SK-N-SH (cell line): Measurements from ENCODE around the gene KIF21B. TPM values are rescaled to one million over a fixed set of nuclear protein-coding genes. Genes with fewer than 3 reads are reported as not detected.

ENCODE experiments used
- CTCF ChIA-PET: fragments of 300-600, 350-600 bp; formaldehyde crosslinking; extraction: SDS; loops from one replicate; lab custom pipeline; 2021; lab: Yijun Ruan, JAX
- POLR2A ChIA-PET: fragments of 350-600 bp; sonication (Branson Sonifier 250); formaldehyde crosslinking; extraction: SDS; loops from one replicate; lab custom pipeline; 2020; ENCODE audit warnings: antibody characterized with exemption, inconsistent platforms; lab: Yijun Ruan, JAX
- DNase-seq: peaks from one replicate; pipeline ENCODE4 v3.0.0; 2012
- H2AFZ ChIP-seq: fragments of 200-600 bp; sonication (generic); 2 replicates; pipeline ENCODE4 v1.8.1; 2016; ENCODE audit warnings: antibody characterized with exemption, mild to moderate bottlenecking, low read depth
- H3F3A ChIP-seq: fragments of 200-600 bp; sonication (generic); replicated peaks from 2 replicates; pipeline ENCODE3; 2016; ENCODE audit warnings: antibody characterized with exemption, mild to moderate bottlenecking; ENCODE audit not compliant: insufficient read depth
- H3K27ac ChIP-seq, 2 experiments: fragments of 200-500 bp in 1 of 2; fragments of 200-600 bp in 1 of 2; sonication (Bioruptor generic) in 1 of 2; sonication (generic), shearing (Covaris generic) in 1 of 2; 2 replicates each; pipeline versions ENCODE4 v1.5.1 to v1.6.1; 2014 to 2016; ENCODE audit warnings: low read depth in 2 of 2, inconsistent platforms in 1 of 2, low read length in 1 of 2, mild to moderate bottlenecking in 1 of 2, mixed read lengths in 1 of 2
- H3K27me3 ChIP-seq: fragments of 200-600 bp; sonication (generic), shearing (Covaris generic); 2 replicates; pipeline ENCODE4 v1.6.1; 2016; ENCODE audit warnings: mixed run types; ENCODE audit not compliant: insufficient read depth
- H3K36me3 ChIP-seq, 2 experiments: fragments of 200-500 bp in 1 of 2; fragments of 200-600 bp in 1 of 2; sonication (Bioruptor generic) in 1 of 2; sonication (generic) in 1 of 2; replicated peaks in 1 of 2; 2 replicates each; pipeline versions ENCODE3 to v1.5.1; 2014 to 2016; ENCODE audit warnings: low read length in 1 of 2, mild to moderate bottlenecking in 1 of 2; ENCODE audit not compliant: insufficient read depth in 2 of 2, control insufficient read depth in 1 of 2
- H3K4me1 ChIP-seq, 2 experiments: fragments of 200-500 bp in 1 of 2; fragments of 200-600 bp in 1 of 2; sonication (Bioruptor generic) in 1 of 2; sonication (generic), shearing (Covaris generic) in 1 of 2; 2 replicates each; pipeline versions ENCODE4 v1.5.1 to v1.6.1; 2014 to 2016; ENCODE audit warnings: low read depth in 1 of 2, low read length in 1 of 2, mixed run types in 1 of 2; ENCODE audit not compliant: insufficient read depth in 2 of 2, control insufficient read depth in 1 of 2
- H3K4me2 ChIP-seq: fragments of 200-600 bp; sonication (generic), shearing (Covaris generic); 2 replicates; pipeline ENCODE4 v1.6.1; 2017; ENCODE audit warnings: mixed run types
- H3K4me3 ChIP-seq, 2 experiments: fragments of 200-500 bp in 1 of 2; fragments of 200-600 bp in 1 of 2; sonication (Bioruptor generic) in 1 of 2; sonication (generic), shearing (Covaris generic) in 1 of 2; 2 replicates each; pipeline versions ENCODE4 v1.5.1 to v1.8.1; 2014 to 2016; ENCODE audit warnings: low read depth in 2 of 2, inconsistent platforms in 1 of 2, low read length in 1 of 2, mild to moderate bottlenecking in 1 of 2, mixed read lengths in 1 of 2, moderate library complexity in 1 of 2
- H3K79me2 ChIP-seq: fragments of 200-600 bp; sonication (generic); 2 replicates; pipeline ENCODE4 v1.8.1; 2017; ENCODE audit warnings: mild to moderate bottlenecking; ENCODE audit not compliant: insufficient read depth
- H3K9ac ChIP-seq: fragments of 200-600 bp; sonication (generic); 2 replicates; pipeline ENCODE4 v1.6.1; 2017; ENCODE audit warnings: mixed run types
- H3K9me2 ChIP-seq: fragments of 200-600 bp; sonication (generic); 2 replicates; pipeline ENCODE4 v1.6.1; 2017; ENCODE audit warnings: mixed run types
- H3K9me3 ChIP-seq: fragments of 200-600 bp; sonication (generic); 2 replicates; pipeline ENCODE4 v1.6.1; 2017; ENCODE audit warnings: mixed run types, mild to moderate bottlenecking, moderate library complexity
- H4K20me1 ChIP-seq: fragments of 200-600 bp; sonication (generic); 2 replicates; pipeline ENCODE4 v1.6.1; 2017; ENCODE audit warnings: mild to moderate bottlenecking, mixed run types; ENCODE audit not compliant: insufficient read depth
- ELF1 ChIP-seq: IDR thresholded peaks from 2 replicates; pipeline ENCODE4 v1.4.0; 2012
- EP300 ChIP-seq, 2 experiments: IDR thresholded peaks; 2 replicates each; pipeline versions ENCODE4 v1.4.0 to v1.6.1; 2012; ENCODE audit warnings: borderline replicate concordance in 1 of 2, low read depth in 1 of 2, low read length in 1 of 2
- EZH2phosphoT487 ChIP-seq: fragments of 200-600 bp; sonication (generic); IDR thresholded peaks from 2 replicates; pipeline ENCODE4 v1.6.1; 2017; ENCODE audit warnings: low read depth, mixed run types, mild to moderate bottlenecking, antibody characterized with exemption, moderate library complexity, borderline replicate concordance
- GABPA ChIP-seq: IDR thresholded peaks from 2 replicates; pipeline ENCODE4 v1.4.0; 2012; ENCODE audit warnings: low read depth, mild to moderate bottlenecking
- GATA2 ChIP-seq: sonication (generic); formaldehyde crosslinking; IDR thresholded peaks from 2 replicates; pipeline ENCODE4 v1.5.0; 2020; ENCODE audit warnings: mild to moderate bottlenecking, missing genetic modification reagents
- JUND ChIP-seq: IDR thresholded peaks from 2 replicates; pipeline ENCODE4 v1.4.0; 2012
- MEF2A ChIP-seq: IDR thresholded peaks from 2 replicates; pipeline ENCODE4 v1.4.0; 2012; ENCODE audit warnings: low read depth, borderline replicate concordance
- MXI1 ChIP-seq: IDR thresholded peaks from 2 replicates; pipeline ENCODE4 v1.6.1; 2012; ENCODE audit warnings: mild to moderate bottlenecking, low read depth, low read length, improper control_type of control experiment
- NFIC ChIP-seq: IDR thresholded peaks from 2 replicates; pipeline ENCODE4 v1.4.0; 2012; ENCODE audit warnings: borderline replicate concordance
- NRF1 ChIP-seq: IDR thresholded peaks from 2 replicates; pipeline ENCODE4 v1.6.1; 2012; ENCODE audit warnings: low read depth, mild to moderate bottlenecking, low read length
- RAD21 ChIP-seq: IDR thresholded peaks from 2 replicates; pipeline ENCODE4 v1.6.1; 2012; ENCODE audit warnings: mild to moderate bottlenecking, low read length
- RXRA ChIP-seq: IDR thresholded peaks from 2 replicates; pipeline ENCODE4 v1.4.0; 2012; ENCODE audit warnings: low read depth, mild to moderate bottlenecking, borderline replicate concordance
- SIN3A ChIP-seq: IDR thresholded peaks from 2 replicates; pipeline ENCODE4 v1.6.1; 2012; ENCODE audit warnings: low read depth, mild to moderate bottlenecking, low read length, moderate library complexity, borderline replicate concordance
- TAF1 ChIP-seq: IDR thresholded peaks from 2 replicates; pipeline ENCODE4 v1.6.1; 2012; ENCODE audit warnings: low read depth, mild to moderate bottlenecking, low read length, moderate library complexity, borderline replicate concordance
- YY1 ChIP-seq: IDR thresholded peaks from 2 replicates; pipeline ENCODE4 v1.4.0; 2012; ENCODE audit warnings: low read depth, mild to moderate bottlenecking
- WGBS: methylation state at CpG from one replicate; pipeline ENCODE4 v1.1.6; 2017; ENCODE audit warnings: low lambda C conversion rate; 5-methylcytosine and 5-hydroxymethylcytosine counted together
- polyA plus RNA-seq, 3 experiments: library from polyadenylated mRNA; depleted of rRNA; stranded (reverse); fragments of >200 nt; gene quantifications; 2 replicates each; pipeline ENCODE4 v1.2.3, GENCODE V29; 2012
- TF ChIP-seq, protein P1 (sequence below): IDR thresholded peaks from 2 replicates; pipeline ENCODE4 v1.4.0; 2012; ENCODE audit warnings: low read depth, borderline replicate concordance
- TF ChIP-seq, protein P2 (sequence below): IDR thresholded peaks from 2 replicates; pipeline ENCODE4 v1.4.0; 2012; ENCODE audit warnings: low read depth, borderline replicate concordance
- TF ChIP-seq, protein P3 (sequence below): IDR thresholded peaks from 2 replicates; pipeline ENCODE4 v1.4.0; 2012; ENCODE audit warnings: low read depth
- TF ChIP-seq, protein P4 (sequence below): fragments of 150-350 bp; IDR thresholded peaks from 2 replicates; pipeline ENCODE4 v1.6.1; 2016; ENCODE audit warnings: mild to moderate bottlenecking, low read depth, low read length
- TF ChIP-seq, protein P5 (sequence below): fragments of 150-350 bp; IDR thresholded peaks from 2 replicates; pipeline ENCODE4 v1.6.1; 2017; ENCODE audit warnings: antibody characterized with exemption, low read length, low read depth, borderline replicate concordance

KIF21B gene
- polyA plus RNA-seq, 1 of the 3 experiments (the other 2 are of a cell fraction), result 0.26 TPM

DNA sequence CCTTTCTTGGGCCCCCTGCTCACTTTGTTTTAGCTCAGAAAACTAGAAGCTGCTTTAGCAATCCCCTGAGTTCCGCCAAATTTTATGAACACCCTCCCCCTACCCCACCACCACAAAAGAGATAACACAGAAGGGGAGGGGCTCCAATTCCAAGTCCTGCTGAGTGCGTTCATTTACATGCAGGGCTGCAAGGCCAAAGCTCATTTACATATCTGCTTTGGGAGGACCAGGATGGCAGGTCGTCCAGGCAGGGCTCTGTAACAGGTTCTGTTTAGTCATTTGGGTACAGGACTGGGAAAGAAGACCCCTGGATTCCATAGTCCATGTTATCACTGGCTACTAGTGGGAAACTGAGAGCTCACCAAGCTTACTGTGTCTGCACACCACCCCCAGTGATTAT lies 35.9 kb upstream of the KIF21B start:
- H3K9me2 ChIP-seq, result no peaks in the 10 kb centered on the region
- CTCF ChIA-PET, result interaction anchor here (0.8 to 1.4 kb wide), 3 partner anchors 83 to 302 kb away, joined by 3 to 6 read pairs (median 4); no protein-coding TSS in a partner anchor
- H3F3A ChIP-seq, result no peaks in the 10 kb centered on the region
- H3K79me2 ChIP-seq, result no peaks in the 10 kb centered on the region
- TF ChIP-seq YY1 (no peak), SIN3A (no peak), RXRA (no peak), TAF1 (no peak), GATA2 (CRISPR knock-in tag) (no peak), NRF1 (no peak), RAD21 (no peak), JUND (no peak), MXI1 (no peak)
- TF ChIP-seq, protein P1, sequence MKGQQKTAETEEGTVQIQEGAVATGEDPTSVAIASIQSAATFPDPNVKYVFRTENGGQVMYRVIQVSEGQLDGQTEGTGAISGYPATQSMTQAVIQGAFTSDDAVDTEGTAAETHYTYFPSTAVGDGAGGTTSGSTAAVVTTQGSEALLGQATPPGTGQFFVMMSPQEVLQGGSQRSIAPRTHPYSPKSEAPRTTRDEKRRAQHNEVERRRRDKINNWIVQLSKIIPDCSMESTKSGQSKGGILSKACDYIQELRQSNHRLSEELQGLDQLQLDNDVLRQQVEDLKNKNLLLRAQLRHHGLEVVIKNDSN, result no peak
- TF ChIP-seq, protein P2, sequence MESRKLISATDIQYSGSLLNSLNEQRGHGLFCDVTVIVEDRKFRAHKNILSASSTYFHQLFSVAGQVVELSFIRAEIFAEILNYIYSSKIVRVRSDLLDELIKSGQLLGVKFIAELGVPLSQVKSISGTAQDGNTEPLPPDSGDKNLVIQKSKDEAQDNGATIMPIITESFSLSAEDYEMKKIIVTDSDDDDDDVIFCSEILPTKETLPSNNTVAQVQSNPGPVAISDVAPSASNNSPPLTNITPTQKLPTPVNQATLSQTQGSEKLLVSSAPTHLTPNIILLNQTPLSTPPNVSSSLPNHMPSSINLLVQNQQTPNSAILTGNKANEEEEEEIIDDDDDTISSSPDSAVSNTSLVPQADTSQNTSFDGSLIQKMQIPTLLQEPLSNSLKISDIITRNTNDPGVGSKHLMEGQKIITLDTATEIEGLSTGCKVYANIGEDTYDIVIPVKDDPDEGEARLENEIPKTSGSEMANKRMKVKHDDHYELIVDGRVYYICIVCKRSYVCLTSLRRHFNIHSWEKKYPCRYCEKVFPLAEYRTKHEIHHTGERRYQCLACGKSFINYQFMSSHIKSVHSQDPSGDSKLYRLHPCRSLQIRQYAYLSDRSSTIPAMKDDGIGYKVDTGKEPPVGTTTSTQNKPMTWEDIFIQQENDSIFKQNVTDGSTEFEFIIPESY, result no peak
- TF ChIP-seq, protein P3, sequence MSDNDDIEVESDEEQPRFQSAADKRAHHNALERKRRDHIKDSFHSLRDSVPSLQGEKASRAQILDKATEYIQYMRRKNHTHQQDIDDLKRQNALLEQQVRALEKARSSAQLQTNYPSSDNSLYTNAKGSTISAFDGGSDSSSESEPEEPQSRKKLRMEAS, result no peak
- TF ChIP-seq, all 33 proteins: peak for 0
- POLR2A ChIA-PET, result no interaction called here
- Histone ChIP-seq H3K4me2 (no peak overlapping the region), H3K27me3 (peaks cover 9% of the 10 kb centered on the region; the same call in 1 of the 2 replicates), H3K9ac (no peak overlapping the region), H3K9me3 (no peaks in the 10 kb centered on the region), H3K4me1 (peaks cover 0 to 15% of the 10 kb centered on the region in 2 experiments; a peak in 1 of 4 replicates), H3K36me3 (no peaks in the 10 kb centered on the region), H2AFZ (no peak overlapping the region), H4K20me1 (no peaks in the 10 kb centered on the region), H3K4me3 (no peak overlapping the region), H3K27ac (no peak overlapping the region)
- whole genome bisulfite sequencing, result 72% methylated on average over 3 of the region's 3 CpGs
- no peak for DNase-seq

DNA sequence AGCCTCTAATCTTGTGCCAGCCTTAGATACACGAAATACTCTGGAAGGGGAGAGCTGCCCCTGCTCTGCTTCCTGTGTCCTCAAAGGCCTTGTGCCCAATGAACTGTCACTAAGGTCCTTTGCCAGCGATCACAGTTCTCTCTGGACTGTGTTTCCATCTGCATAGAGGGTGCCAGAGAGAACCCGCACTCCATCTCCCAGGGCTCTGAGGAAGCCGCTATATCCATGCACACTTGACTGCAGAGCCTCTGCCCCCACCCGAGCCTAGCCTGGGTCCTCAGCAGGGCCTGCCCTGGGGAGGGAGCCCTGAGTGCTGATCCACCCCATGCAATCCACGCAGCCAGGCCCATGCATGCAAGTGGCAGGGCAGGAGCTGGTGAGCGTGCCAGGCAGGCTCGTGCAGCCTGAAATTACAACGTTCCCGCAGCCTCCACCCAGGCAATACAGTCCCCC lies 30.6 kb upstream of the KIF21B start:
- Histone ChIP-seq H3K79me2 (no peaks in the 10 kb centered on the region), H3K9ac (no peak overlapping the region), H3F3A (no peaks in the 10 kb centered on the region), H3K9me3 (no peaks in the 10 kb centered on the region), H3K9me2 (no peaks in the 10 kb centered on the region), H3K36me3 (no peaks in the 10 kb centered on the region)
- ChIA-PET POLR2A (interaction anchor here (0.6 kb wide), 1 partner anchor 115 kb away, joined by 5 read pairs; no protein-coding TSS in a partner anchor), CTCF (interaction anchor here (1.1 to 2.0 kb wide), 3 partner anchors 10 to 82 kb away, joined by 3 to 9 read pairs (median 5); no protein-coding TSS in a partner anchor)
- TF ChIP-seq MEF2A (no peak), RXRA (no peak), GATA2 (CRISPR knock-in tag) (no peak), TAF1 (no peak), NRF1 (no peak), ELF1 (no peak), RAD21 (no peak), SIN3A (no peak), EZH2phosphoT487 (no peak), YY1 (no peak), EP300 (IDR thresholded peaks at IDR 0.05; ENCODE audit: borderline replicate concordance in 1 of 2, low read depth in 1 of 2, low read length in 1 of 2) (no peak), GABPA (no peak), NFIC (no peak)
- TF ChIP-seq, protein P3, result no peak
- TF ChIP-seq, protein P4, sequence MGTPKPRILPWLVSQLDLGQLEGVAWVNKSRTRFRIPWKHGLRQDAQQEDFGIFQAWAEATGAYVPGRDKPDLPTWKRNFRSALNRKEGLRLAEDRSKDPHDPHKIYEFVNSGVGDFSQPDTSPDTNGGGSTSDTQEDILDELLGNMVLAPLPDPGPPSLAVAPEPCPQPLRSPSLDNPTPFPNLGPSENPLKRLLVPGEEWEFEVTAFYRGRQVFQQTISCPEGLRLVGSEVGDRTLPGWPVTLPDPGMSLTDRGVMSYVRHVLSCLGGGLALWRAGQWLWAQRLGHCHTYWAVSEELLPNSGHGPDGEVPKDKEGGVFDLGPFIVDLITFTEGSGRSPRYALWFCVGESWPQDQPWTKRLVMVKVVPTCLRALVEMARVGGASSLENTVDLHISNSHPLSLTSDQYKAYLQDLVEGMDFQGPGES, result no peak
- TF ChIP-seq, protein P5, sequence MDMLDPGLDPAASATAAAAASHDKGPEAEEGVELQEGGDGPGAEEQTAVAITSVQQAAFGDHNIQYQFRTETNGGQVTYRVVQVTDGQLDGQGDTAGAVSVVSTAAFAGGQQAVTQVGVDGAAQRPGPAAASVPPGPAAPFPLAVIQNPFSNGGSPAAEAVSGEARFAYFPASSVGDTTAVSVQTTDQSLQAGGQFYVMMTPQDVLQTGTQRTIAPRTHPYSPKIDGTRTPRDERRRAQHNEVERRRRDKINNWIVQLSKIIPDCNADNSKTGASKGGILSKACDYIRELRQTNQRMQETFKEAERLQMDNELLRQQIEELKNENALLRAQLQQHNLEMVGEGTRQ, result no peak
- TF ChIP-seq, all 33 proteins: peak for 0
- WGBS, result 67% methylated on average over 8 of the region's 10 CpGs
- Histone ChIP-seq H3K27me3 (peaks cover 29% of the 10 kb centered on the region; the same call in 1 of the 2 replicates), H3K4me3 (no peak overlapping the region), H2AFZ (no peak overlapping the region), H3K4me2 (no peak overlapping the region), H3K27ac (no peak overlapping the region), H4K20me1 (no peaks in the 10 kb centered on the region), H3K4me1 (peaks cover 0 to 12% of the 10 kb centered on the region in 2 experiments; a peak in 1 of 4 replicates)
- DNase-seq, result no peak
